ENCODE data around the gene ADCY3. TPM values are rescaled to one million over a fixed set of nuclear protein-coding genes. Genes with fewer than 3 reads are reported as not detected.

The ADCY3 gene
- total and polyA plus RNA-seq, 10 of the 15 experiments (the other 5 are each of a cell fraction or from before 2014, with no cell fraction given), result 2.8 to 102 (median 50.4) TPM

- H3K4me1 ChIP-seq (ENCODE audit: control insufficient read depth, insufficient read depth, low read length), result no peaks in the 10 kb centered on the region
- TF ChIP-seq ZSCAN29 (IDR thresholded peaks at IDR 0.05) (no peak), PRDM15 (CRISPR knock-in tag; IDR thresholded peaks at IDR 0.05) (no peak), HSF1 (IDR thresholded peaks at IDR 0.05; ENCODE audit: low read depth, low read length) (no peak), BACH1 (IDR thresholded peaks at IDR 0.05; ENCODE audit: borderline replicate concordance) (no peak), RCOR1 (conservative IDR thresholded peaks at IDR 0.05; ENCODE audit: low read depth, low read length) (no peak), NKRF (conservative IDR thresholded peaks at IDR 0.05) (no peak)
- TF ChIP-seq, protein P1, sequence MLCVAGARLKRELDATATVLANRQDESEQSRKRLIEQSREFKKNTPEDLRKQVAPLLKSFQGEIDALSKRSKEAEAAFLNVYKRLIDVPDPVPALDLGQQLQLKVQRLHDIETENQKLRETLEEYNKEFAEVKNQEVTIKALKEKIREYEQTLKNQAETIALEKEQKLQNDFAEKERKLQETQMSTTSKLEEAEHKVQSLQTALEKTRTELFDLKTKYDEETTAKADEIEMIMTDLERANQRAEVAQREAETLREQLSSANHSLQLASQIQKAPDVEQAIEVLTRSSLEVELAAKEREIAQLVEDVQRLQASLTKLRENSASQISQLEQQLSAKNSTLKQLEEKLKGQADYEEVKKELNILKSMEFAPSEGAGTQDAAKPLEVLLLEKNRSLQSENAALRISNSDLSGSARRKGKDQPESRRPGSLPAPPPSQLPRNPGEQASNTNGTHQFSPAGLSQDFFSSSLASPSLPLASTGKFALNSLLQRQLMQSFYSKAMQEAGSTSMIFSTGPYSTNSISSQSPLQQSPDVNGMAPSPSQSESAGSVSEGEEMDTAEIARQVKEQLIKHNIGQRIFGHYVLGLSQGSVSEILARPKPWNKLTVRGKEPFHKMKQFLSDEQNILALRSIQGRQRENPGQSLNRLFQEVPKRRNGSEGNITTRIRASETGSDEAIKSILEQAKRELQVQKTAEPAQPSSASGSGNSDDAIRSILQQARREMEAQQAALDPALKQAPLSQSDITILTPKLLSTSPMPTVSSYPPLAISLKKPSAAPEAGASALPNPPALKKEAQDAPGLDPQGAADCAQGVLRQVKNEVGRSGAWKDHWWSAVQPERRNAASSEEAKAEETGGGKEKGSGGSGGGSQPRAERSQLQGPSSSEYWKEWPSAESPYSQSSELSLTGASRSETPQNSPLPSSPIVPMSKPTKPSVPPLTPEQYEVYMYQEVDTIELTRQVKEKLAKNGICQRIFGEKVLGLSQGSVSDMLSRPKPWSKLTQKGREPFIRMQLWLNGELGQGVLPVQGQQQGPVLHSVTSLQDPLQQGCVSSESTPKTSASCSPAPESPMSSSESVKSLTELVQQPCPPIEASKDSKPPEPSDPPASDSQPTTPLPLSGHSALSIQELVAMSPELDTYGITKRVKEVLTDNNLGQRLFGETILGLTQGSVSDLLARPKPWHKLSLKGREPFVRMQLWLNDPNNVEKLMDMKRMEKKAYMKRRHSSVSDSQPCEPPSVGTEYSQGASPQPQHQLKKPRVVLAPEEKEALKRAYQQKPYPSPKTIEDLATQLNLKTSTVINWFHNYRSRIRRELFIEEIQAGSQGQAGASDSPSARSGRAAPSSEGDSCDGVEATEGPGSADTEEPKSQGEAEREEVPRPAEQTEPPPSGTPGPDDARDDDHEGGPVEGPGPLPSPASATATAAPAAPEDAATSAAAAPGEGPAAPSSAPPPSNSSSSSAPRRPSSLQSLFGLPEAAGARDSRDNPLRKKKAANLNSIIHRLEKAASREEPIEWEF (IDR thresholded peaks at IDR 0.05; ENCODE audit: insufficient replicate concordance, low read depth, low read length), result no peak
- TF ChIP-seq, protein P2, sequence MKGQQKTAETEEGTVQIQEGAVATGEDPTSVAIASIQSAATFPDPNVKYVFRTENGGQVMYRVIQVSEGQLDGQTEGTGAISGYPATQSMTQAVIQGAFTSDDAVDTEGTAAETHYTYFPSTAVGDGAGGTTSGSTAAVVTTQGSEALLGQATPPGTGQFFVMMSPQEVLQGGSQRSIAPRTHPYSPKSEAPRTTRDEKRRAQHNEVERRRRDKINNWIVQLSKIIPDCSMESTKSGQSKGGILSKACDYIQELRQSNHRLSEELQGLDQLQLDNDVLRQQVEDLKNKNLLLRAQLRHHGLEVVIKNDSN (IDR thresholded peaks at IDR 0.05; ENCODE audit: borderline replicate concordance, extremely low read length, insufficient read depth, low read depth, low read length), result no peak
Observed at GRCh38 chr2:24899361-24899910, 20.6 kb downstream of the ADCY3 start.

More at GRCh38 chr2:24899361-24899910, 20.6 kb downstream of the ADCY3 start:
- H4K20me1 ChIP-seq (ENCODE audit: control insufficient read depth, insufficient read depth), result no peaks in the 10 kb centered on the region
- H2AFZ ChIP-seq (ENCODE audit: control insufficient read depth, low read depth, low read length), result no peak overlapping the region
- peaks cover 11% of the 10 kb centered on the region for H3K9me3 ChIP-seq (replicated peaks; ENCODE audit: control insufficient read depth, insufficient read depth, low read length)
- H3K9ac ChIP-seq (ENCODE audit: control insufficient read depth, insufficient read depth, low read length), result no peak overlapping the region
- no peak for ATAC-seq
- no peaks in the 10 kb centered on the region for H3K27me3 ChIP-seq (replicated peaks in 1 of 2; ENCODE audit: control insufficient read depth in 2 of 2, insufficient read depth in 2 of 2, low read length in 1 of 2)
- H3K27ac ChIP-seq (ENCODE audit: control insufficient read depth, insufficient read depth), result no peak overlapping the region
- CTCF ChIA-PET, result no interaction called here
- DNase-seq (ENCODE audit: low read depth, low spot score), result no peak
- POLR2A ChIA-PET, result no interaction called here
- no peak overlapping the region for H3K4me3 ChIP-seq
- no TSS peak for BruUV-seq (replicated peaks)
- no peak for FAIRE-seq
- intact Hi-C loops (cut with micrococcal nuclease; ENCODE audit: unreplicated experiment), result no loop called here
- H3K36me3 ChIP-seq (ENCODE audit: control insufficient read depth in 2 of 2, insufficient read depth in 2 of 2, low read length in 1 of 2), result peaks cover 21 to 25% of the 10 kb centered on the region in 2 experiments
- 58% methylated on average over 7 of the region's 7 CpGs for WGBS (ENCODE audit: insufficient coverage, insufficient replicate concordance, low lambda C conversion rate, missing lambda C conversion rate)
- RAD21 ChIA-PET (ENCODE audit: unreplicated experiment), result interaction anchor here (0.6 kb wide), 1 partner anchor 31 kb away, joined by 4 read pairs; no protein-coding TSS in a partner anchor
- H3K79me2 ChIP-seq (ENCODE audit: control insufficient read depth, insufficient read depth, low read length), result no peaks in the 10 kb centered on the region
- in situ Hi-C loops (cut with MboI), result no loop called here
- H3K4me2 ChIP-seq (ENCODE audit: control insufficient read depth, insufficient read depth), result no peak overlapping the region
- SMC1A ChIA-PET (ENCODE audit: uncharacterized antibody, unreplicated experiment), result interaction anchor here (0.7 kb wide), 1 partner anchor 74 kb away, joined by 3 read pairs; no protein-coding TSS in a partner anchor
